ENCODE data around the gene TOPBP1. TPM values are rescaled to one million over a fixed set of nuclear protein-coding genes. Genes with fewer than 3 reads are reported as not detected.

The TOPBP1 gene
- total RNA-seq, 1 experiment from 2014 or later, result 51.5 TPM

- Mint-ChIP-seq H3K4me1 (peaks cover 3 to 4% of the 10 kb centered on the region in 2 experiments), H3K36me3 (ENCODE audit: insufficient read depth in 1 of 3, low read depth in 3 of 3) (peaks cover 0 to 1% (median 0%) of the 10 kb centered on the region in 3 experiments; a peak in 1 of 7 replicates), H3K27me3 (ENCODE audit: low read depth) (no peaks in the 10 kb centered on the region; the same call in 1 of the 2 replicates), H3K4me3 (no peak overlapping the region), H3K27ac (no peak overlapping the region), H3K9me3 (no peaks in the 10 kb centered on the region)
- H3K23me2 ChIP-seq (ENCODE audit: insufficient read length, low read depth, low read length, poor library complexity, severe bottlenecking), result no peaks in the 10 kb centered on the region
- DNase-seq, result no peak
- no peak overlapping the region for H4K8ac ChIP-seq (replicated peaks; ENCODE audit: insufficient read length, low read depth, low read length)
- no peak overlapping the region for H3K14ac ChIP-seq (ENCODE audit: insufficient read depth, low read length)
- H2AFZ ChIP-seq (ENCODE audit: low read length), result no peak overlapping the region
- no peaks in the 10 kb centered on the region for H3K79me1 ChIP-seq (ENCODE audit: insufficient read depth, low read depth, low read length, poor library complexity, severe bottlenecking)
- H2BK12ac ChIP-seq (ENCODE audit: insufficient read length, low read depth, low read length), result no peak overlapping the region
- H3K4me1 ChIP-seq (ENCODE audit: insufficient read depth, low read length), result no peaks in the 10 kb centered on the region
- H3T11ph ChIP-seq (ENCODE audit: low read length), result no peak overlapping the region
- H3K79me2 ChIP-seq (ENCODE audit: insufficient read depth, low read length), result no peaks in the 10 kb centered on the region
- H3K56ac ChIP-seq (ENCODE audit: insufficient read length, low read depth, low read length), result no peak overlapping the region
- no peak overlapping the region for H4K5ac ChIP-seq (ENCODE audit: insufficient read length, low read depth, low read length)
- H3K9ac ChIP-seq (ENCODE audit: extremely low read depth, insufficient read length, low read length), result no peak overlapping the region
- H2AK5ac ChIP-seq (ENCODE audit: insufficient read length, low read length), result no peak overlapping the region
- H2BK20ac ChIP-seq (ENCODE audit: low read depth, low read length, poor library complexity, severe bottlenecking), result no peak overlapping the region
- H3K27me3 ChIP-seq (ENCODE audit: insufficient read depth, low read length), result no peaks in the 10 kb centered on the region
- no peak overlapping the region for H2BK120ac ChIP-seq (ENCODE audit: low read depth, low read length, poor library complexity, severe bottlenecking)
- no peak overlapping the region for H4K91ac ChIP-seq (ENCODE audit: insufficient read length, low read depth, low read length)
- no peak overlapping the region for H3K23ac ChIP-seq (ENCODE audit: insufficient read length, low read depth, low read length)
- H3K4ac ChIP-seq (ENCODE audit: low read depth, low read length), result no peak overlapping the region
- H2BK15ac ChIP-seq (ENCODE audit: low read depth, low read length), result no peak overlapping the region
- TF ChIP-seq, protein P1, sequence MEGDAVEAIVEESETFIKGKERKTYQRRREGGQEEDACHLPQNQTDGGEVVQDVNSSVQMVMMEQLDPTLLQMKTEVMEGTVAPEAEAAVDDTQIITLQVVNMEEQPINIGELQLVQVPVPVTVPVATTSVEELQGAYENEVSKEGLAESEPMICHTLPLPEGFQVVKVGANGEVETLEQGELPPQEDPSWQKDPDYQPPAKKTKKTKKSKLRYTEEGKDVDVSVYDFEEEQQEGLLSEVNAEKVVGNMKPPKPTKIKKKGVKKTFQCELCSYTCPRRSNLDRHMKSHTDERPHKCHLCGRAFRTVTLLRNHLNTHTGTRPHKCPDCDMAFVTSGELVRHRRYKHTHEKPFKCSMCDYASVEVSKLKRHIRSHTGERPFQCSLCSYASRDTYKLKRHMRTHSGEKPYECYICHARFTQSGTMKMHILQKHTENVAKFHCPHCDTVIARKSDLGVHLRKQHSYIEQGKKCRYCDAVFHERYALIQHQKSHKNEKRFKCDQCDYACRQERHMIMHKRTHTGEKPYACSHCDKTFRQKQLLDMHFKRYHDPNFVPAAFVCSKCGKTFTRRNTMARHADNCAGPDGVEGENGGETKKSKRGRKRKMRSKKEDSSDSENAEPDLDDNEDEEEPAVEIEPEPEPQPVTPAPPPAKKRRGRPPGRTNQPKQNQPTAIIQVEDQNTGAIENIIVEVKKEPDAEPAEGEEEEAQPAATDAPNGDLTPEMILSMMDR (conservative IDR thresholded peaks at IDR 0.05), result no peak
- H3K4me2 ChIP-seq (ENCODE audit: insufficient read depth, insufficient read length, low read length), result no peak overlapping the region
- H2BK5ac ChIP-seq (ENCODE audit: insufficient read length, low read length), result no peak overlapping the region
- H4K20me1 ChIP-seq (ENCODE audit: control insufficient read depth, insufficient read depth, insufficient read length), result no peaks in the 10 kb centered on the region
- H3K9me3 ChIP-seq (ENCODE audit: control insufficient read depth, low read depth, low read length), result no peaks in the 10 kb centered on the region
- no peak overlapping the region for H3K27ac ChIP-seq (ENCODE audit: insufficient read length, low read depth, low read length)
- no CpG with 5 or more reads among the region's 1 CpG for WGBS (ENCODE audit: extremely low coverage, insufficient read length, low lambda C conversion rate)
- no peak overlapping the region for H3K18ac ChIP-seq (ENCODE audit: insufficient read length, low read depth, low read length)
These were observed 97.9 kb downstream of the TOPBP1 start for GRCh38 chr3:133563816-133564215.

Measured in H9 (cell line).